Measurements from ENCODE around the gene KRTAP10-8.

GRCh38 chr21:44656868-44657267, 45.0 kb downstream of the KRTAP10-8 start:
- TF ChIP-seq POLR2AphosphoS5 (IDR thresholded peaks at IDR 0.05) = no peak
- TF ChIP-seq, protein P1, sequence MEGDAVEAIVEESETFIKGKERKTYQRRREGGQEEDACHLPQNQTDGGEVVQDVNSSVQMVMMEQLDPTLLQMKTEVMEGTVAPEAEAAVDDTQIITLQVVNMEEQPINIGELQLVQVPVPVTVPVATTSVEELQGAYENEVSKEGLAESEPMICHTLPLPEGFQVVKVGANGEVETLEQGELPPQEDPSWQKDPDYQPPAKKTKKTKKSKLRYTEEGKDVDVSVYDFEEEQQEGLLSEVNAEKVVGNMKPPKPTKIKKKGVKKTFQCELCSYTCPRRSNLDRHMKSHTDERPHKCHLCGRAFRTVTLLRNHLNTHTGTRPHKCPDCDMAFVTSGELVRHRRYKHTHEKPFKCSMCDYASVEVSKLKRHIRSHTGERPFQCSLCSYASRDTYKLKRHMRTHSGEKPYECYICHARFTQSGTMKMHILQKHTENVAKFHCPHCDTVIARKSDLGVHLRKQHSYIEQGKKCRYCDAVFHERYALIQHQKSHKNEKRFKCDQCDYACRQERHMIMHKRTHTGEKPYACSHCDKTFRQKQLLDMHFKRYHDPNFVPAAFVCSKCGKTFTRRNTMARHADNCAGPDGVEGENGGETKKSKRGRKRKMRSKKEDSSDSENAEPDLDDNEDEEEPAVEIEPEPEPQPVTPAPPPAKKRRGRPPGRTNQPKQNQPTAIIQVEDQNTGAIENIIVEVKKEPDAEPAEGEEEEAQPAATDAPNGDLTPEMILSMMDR (IDR thresholded peaks at IDR 0.05) = no peak
